Fibroblast of villous mesenchyme (primary cell): ENCODE results near the gene KMT5B. TPM values are rescaled to one million over a fixed set of nuclear protein-coding genes. Genes with fewer than 3 reads are reported as not detected.

ENCODE experiments used
- DNase-seq: peaks from one replicate; pipeline ENCODE4 v3.0.0-alpha.2; 2010; ENCODE audit warnings: low read depth
- H3K4me3 ChIP-seq: 2 replicates; pipeline ENCODE4 v1.5.1; 2011; ENCODE audit warnings: low read depth, mild to moderate bottlenecking, low read length
- total RNA-seq: library from RNA; depleted of rRNA; stranded (reverse); fragments of >200 nt; gene quantifications from 2 replicates; pipeline ENCODE4 v1.2.3, GENCODE V29; 2012
- TF ChIP-seq, protein P1 (sequence below): IDR thresholded peaks from 2 replicates; pipeline ENCODE4 v1.5.1; 2012; ENCODE audit warnings: low read depth, mild to moderate bottlenecking, low read length; ENCODE audit not compliant: insufficient read depth

KMT5B gene
- total RNA-seq, 1 donor: 29.4 TPM

DNA sequence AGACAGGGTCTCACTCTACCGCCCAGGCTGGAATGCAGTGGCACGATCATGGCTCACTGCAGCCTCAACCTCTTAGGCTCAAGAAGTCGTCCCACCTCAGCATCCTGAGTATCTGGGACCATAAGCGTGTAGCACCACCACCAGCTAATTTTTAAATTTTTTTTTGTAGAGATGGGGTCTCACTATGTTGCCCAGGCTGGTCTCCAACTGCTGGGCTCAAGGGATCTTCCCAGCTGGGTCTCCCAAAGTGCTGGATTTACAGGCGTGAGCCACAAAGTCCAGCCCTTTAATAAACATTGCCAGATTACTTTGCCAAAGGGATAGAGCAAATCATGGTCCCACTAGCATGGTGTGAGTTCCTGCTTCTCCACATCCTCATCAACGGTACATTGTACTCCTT is 45.6 kb downstream of the KMT5B start:
- H3K4me3 ChIP-seq: no peak overlapping the region
- TF ChIP-seq, protein P1, sequence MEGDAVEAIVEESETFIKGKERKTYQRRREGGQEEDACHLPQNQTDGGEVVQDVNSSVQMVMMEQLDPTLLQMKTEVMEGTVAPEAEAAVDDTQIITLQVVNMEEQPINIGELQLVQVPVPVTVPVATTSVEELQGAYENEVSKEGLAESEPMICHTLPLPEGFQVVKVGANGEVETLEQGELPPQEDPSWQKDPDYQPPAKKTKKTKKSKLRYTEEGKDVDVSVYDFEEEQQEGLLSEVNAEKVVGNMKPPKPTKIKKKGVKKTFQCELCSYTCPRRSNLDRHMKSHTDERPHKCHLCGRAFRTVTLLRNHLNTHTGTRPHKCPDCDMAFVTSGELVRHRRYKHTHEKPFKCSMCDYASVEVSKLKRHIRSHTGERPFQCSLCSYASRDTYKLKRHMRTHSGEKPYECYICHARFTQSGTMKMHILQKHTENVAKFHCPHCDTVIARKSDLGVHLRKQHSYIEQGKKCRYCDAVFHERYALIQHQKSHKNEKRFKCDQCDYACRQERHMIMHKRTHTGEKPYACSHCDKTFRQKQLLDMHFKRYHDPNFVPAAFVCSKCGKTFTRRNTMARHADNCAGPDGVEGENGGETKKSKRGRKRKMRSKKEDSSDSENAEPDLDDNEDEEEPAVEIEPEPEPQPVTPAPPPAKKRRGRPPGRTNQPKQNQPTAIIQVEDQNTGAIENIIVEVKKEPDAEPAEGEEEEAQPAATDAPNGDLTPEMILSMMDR: no peak
- no peak for DNase-seq

GRCh38 chr11:68166969-68167368 is 46.1 kb downstream of the KMT5B start:
- no peak overlapping the region for H3K4me3 ChIP-seq
- DNase-seq: no peak
- TF ChIP-seq, protein P1: no peak

DNA sequence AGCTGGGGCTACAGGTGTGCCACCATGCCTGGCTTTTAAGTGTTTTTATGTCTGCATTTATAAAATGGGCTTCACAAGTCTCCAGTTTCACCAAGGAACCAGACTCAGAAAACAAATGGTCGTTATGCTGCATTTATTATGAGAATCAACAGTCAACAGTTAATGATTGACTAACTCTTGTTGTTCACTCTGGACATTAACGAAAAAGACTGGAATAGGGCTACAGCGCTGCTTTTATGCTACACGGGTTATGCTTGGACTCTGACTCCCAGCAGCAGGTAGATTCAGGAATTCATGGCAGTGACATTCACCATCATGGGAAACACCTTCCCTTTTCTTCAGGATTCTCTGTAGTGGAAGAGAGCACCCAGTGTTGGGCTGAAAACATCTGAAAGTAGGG is 47.5 kb downstream of the KMT5B start:
- TF ChIP-seq, protein P1: no peak
- H3K4me3 ChIP-seq: no peak overlapping the region
- no peak for DNase-seq

DNA sequence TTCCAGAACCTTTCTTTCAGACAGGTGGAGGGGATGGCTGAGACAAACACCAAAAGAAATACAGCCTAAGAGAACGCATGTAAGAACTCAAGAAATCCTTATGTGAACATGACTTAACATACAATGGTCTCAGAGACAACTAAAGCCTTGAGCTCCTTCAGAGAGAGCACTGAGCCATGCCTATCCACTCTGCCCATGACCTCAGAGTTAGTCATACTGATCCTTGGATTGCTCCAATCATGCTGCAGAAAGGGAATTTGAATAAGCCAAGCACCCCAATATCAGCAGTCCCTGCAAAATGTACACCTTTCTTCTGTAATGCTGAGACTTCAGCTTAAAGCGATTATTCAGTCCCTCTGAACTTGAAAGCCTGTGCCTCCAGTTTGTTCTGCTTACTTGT is 48.7 kb downstream of the KMT5B start:
- TF ChIP-seq, protein P1: no peak
- DNase-seq: no peak

DNA sequence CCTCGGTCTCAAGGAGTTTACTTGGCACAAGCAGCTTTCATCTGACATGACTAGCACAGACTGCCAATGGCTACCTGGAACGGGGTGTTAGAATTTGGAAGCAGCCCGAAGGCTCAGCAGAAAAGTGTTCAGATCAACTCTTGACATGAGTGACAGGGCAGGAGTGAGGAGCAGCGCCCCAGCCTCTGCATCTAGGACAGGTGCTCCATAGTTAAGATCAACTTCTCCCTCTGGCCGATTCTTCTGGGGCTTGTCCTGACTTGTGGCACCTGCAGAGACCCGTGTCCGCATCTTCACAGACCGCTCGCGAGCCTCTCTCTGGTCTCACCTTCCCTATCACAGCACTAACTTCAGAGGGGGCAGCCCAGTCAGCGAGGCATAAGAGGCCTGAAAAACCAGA is 49.4 kb downstream of the KMT5B start:
- no peak overlapping the region for H3K4me3 ChIP-seq
- TF ChIP-seq, protein P1: no peak
- DNase-seq: no peak

More for the DNA sequence above, 48.7 kb downstream of the KMT5B start:
- no peak overlapping the region for H3K4me3 ChIP-seq

- peak; percentile 62 for DNase-seq
- TF ChIP-seq, protein P1: no peak
- no peak overlapping the region for H3K4me3 ChIP-seq
Measured at GRCh38 chr11:68160100-68160695, 52.9 kb downstream of the KMT5B start.

DNA sequence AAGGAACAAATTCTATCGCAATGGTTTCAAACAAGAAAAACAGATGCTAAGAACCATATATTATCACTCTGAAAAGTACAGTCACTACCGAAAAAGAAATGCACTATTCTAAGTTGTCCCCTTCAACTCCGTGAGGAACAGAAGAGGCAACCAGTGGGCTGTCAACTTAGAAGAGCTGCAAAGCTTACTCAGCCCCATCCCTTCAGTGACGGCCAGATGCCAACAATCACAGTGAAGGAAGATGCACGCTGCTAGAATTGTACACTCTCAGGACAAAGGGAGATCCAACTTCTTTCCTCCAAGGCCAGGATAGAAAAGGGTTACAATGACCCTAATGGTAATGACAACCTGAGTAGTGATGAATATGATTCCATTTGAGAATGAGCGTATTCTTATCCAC is 53.4 kb downstream of the KMT5B start:
- H3K4me3 ChIP-seq: no peak overlapping the region
- no peak for DNase-seq
- TF ChIP-seq, protein P1: no peak
